Loucy (cell line): Measurements from ENCODE around the gene WWOX.

ENCODE experiments used
- CTCF ChIP-seq: fragments of 200-600 bp; sonication (generic); conservative IDR thresholded peaks from 2 replicates; pipeline ENCODE4 v1.5.1; 2014; ENCODE audit warnings: mild to moderate bottlenecking, antibody characterized with exemption, low read length
- EZH2phosphoT487 ChIP-seq: fragments of 200-600 bp; IDR thresholded peaks from 2 replicates; pipeline ENCODE4 v1.6.1; 2018; ENCODE audit warnings: antibody characterized with exemption, mild to moderate bottlenecking, moderate library complexity, borderline replicate concordance

GRCh38 chr16:78217276-78217675 is 117.8 kb downstream of the WWOX start:
- no peak for TF ChIP-seq CTCF
- no peak for TF ChIP-seq EZH2phosphoT487
